Astrocyte (in vitro differentiated cells and primary cell): Measurements from ENCODE around the gene DHDH. TPM values are rescaled to one million over a fixed set of nuclear protein-coding genes. Genes with fewer than 3 reads are reported as not detected.
"Not testable (repeated sequence)": the region's sequence is repeated elsewhere in the genome, so short reads cannot be mapped to it uniquely, and the experiment has no call there.

ENCODE experiments used
- DNase-seq: peaks from one replicate; pipeline ENCODE4 v3.0.0-alpha.2; 2010; ENCODE audit warnings: low read depth
- FAIRE-seq: peaks from 2 replicates; lab custom pipeline; 2011; peaks lifted over from hg19 to GRCh38; lab: Jason Lieb, UNC
- H2AFZ ChIP-seq: 2 replicates; pipeline ENCODE4 v1.6.0; 2012; ENCODE audit warnings: low read depth, low read length, inconsistent platforms
- H3K27ac ChIP-seq: 2 replicates; pipeline ENCODE4 v1.5.1; 2011; ENCODE audit warnings: low read depth, low read length, inconsistent platforms
- H3K27me3 ChIP-seq: 2 replicates; pipeline ENCODE4 v1.6.0; 2011; ENCODE audit warnings: low read length, inconsistent platforms; ENCODE audit not compliant: insufficient read depth
- H3K36me3 ChIP-seq: 2 replicates; pipeline ENCODE4 v1.5.1; 2011; ENCODE audit warnings: low read length, inconsistent platforms; ENCODE audit not compliant: insufficient read depth
- H3K4me1 ChIP-seq: 2 replicates; pipeline ENCODE4 v1.5.1; 2011; ENCODE audit warnings: low read length, inconsistent platforms; ENCODE audit not compliant: insufficient read depth
- H3K4me2 ChIP-seq: 2 replicates; pipeline ENCODE4 v1.6.0; 2012; ENCODE audit warnings: low read length, inconsistent platforms
- H3K4me3 ChIP-seq: 2 replicates; pipeline ENCODE4 v1.5.1; 2011; ENCODE audit warnings: low read depth, mild to moderate bottlenecking, low read length, inconsistent platforms; ENCODE audit not compliant: insufficient read depth
- H3K79me2 ChIP-seq: 2 replicates; pipeline ENCODE4 v1.6.0; 2012; ENCODE audit warnings: mild to moderate bottlenecking, low read length, inconsistent platforms; ENCODE audit not compliant: insufficient read depth
- H3K9ac ChIP-seq: 2 replicates; pipeline ENCODE4 v1.6.0; 2012; ENCODE audit warnings: mild to moderate bottlenecking, low read length, inconsistent platforms
- H3K9me3 ChIP-seq: 2 replicates; pipeline ENCODE4 v1.5.1; 2012; ENCODE audit warnings: low read depth, mild to moderate bottlenecking, low read length, inconsistent platforms; ENCODE audit not compliant: insufficient read depth
- H4K20me1 ChIP-seq: 2 replicates; pipeline ENCODE4 v1.6.0; 2012; ENCODE audit warnings: low read length, inconsistent platforms; ENCODE audit not compliant: insufficient read depth
- H3K27ac Mint-ChIP-seq: one replicate; pipeline ENCODE4 v1.8.0; 2021; ENCODE audit warnings: mild to moderate bottlenecking, mixed read lengths; ENCODE audit not compliant: unreplicated experiment
- H3K27me3 Mint-ChIP-seq: one replicate; pipeline ENCODE4 v1.8.0; 2021; ENCODE audit warnings: low read depth, mixed read lengths; ENCODE audit not compliant: unreplicated experiment
- H3K36me3 Mint-ChIP-seq: one replicate; pipeline ENCODE4 v1.8.0; 2021; ENCODE audit warnings: low read depth, mixed read lengths; ENCODE audit not compliant: unreplicated experiment
- H3K4me1 Mint-ChIP-seq: one replicate; pipeline ENCODE4 v1.8.0; 2021; ENCODE audit warnings: low read depth, mixed read lengths; ENCODE audit not compliant: unreplicated experiment
- H3K4me3 Mint-ChIP-seq: one replicate; pipeline ENCODE4 v1.8.0; 2021; ENCODE audit warnings: mild to moderate bottlenecking, moderate library complexity, mixed read lengths; ENCODE audit not compliant: unreplicated experiment
- H3K9me3 Mint-ChIP-seq: one replicate; pipeline ENCODE4 v1.8.0; 2021; ENCODE audit warnings: mild to moderate bottlenecking, mixed read lengths; ENCODE audit not compliant: unreplicated experiment
- CTCF ChIP-seq: IDR thresholded peaks from 2 replicates; pipeline ENCODE4 v1.5.1; 2011; ENCODE audit warnings: low read depth, mild to moderate bottlenecking, inconsistent platforms, low read length, moderate library complexity; ENCODE audit not compliant: insufficient read depth
- EZH2 ChIP-seq: IDR thresholded peaks from 2 replicates; pipeline ENCODE4 v1.6.1; 2012; ENCODE audit warnings: mild to moderate bottlenecking, low read length, inconsistent platforms; ENCODE audit not compliant: insufficient read depth
- total RNA-seq: library from RNA; stranded (reverse); gene quantifications from 2 replicates; pipeline ENCODE4 v1.2.1, GENCODE V29; 2021

DHDH gene
- total RNA-seq, 1 donor from 2014 or later = 0.45 TPM

DNA sequence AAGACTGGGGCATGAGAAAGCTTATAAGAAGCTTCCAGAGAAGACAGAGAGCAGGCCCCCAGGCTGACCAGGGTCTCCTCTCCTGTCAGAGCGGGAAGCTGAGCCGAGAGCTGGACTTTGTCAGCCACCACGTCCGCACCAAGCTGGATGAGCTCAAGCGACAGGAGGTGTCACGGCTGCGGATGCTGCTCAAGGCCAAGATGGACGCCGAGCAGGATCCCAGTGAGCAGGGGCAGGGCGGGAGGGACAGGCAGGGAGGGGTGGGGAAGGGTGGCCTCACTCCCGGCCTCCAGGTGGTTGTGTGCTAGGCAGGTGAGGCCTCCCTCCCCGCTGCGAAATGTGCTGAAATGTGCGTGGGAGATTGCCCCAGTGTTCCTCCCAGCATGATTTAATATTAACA lies 27.8 kb upstream of the DHDH start:
- no peak overlapping the region for H3K4me3 Mint-ChIP-seq
- no peak for DNase-seq
- Histone ChIP-seq H3K27me3 (no peaks in the 10 kb centered on the region), H3K9me3 (no peaks in the 10 kb centered on the region), H3K27ac (no peak overlapping the region), H3K4me3 (no peak overlapping the region), H3K4me1 (peaks cover 9% of the 10 kb centered on the region), H3K9ac (no peak overlapping the region), H4K20me1 (peaks cover 14% of the 10 kb centered on the region), H2AFZ (no peak overlapping the region), H3K79me2 (peaks cover 21% of the 10 kb centered on the region), H3K4me2 (no peak overlapping the region), H3K36me3 (peaks cover 8% of the 10 kb centered on the region)
- H3K27me3 Mint-ChIP-seq = no peaks in the 10 kb centered on the region
- H3K36me3 Mint-ChIP-seq = peaks cover 19% of the 10 kb centered on the region
- TF ChIP-seq EZH2 (no peak), CTCF (no peak)
- peaks cover 2% of the 10 kb centered on the region for H3K9me3 Mint-ChIP-seq
- FAIRE-seq = no peak
- H3K4me1 Mint-ChIP-seq = peaks cover 6% of the 10 kb centered on the region
- no peak overlapping the region for H3K27ac Mint-ChIP-seq

GRCh38 chr19:48906324-48906723 lies 27.2 kb upstream of the DHDH start:
- H3K27me3 ChIP-seq = no peaks in the 10 kb centered on the region
- H3K9me3 ChIP-seq = no peaks in the 10 kb centered on the region
- H3K9me3 Mint-ChIP-seq = peaks cover 2% of the 10 kb centered on the region
- peaks cover 15% of the 10 kb centered on the region for H3K36me3 Mint-ChIP-seq
- no peak overlapping the region for H3K27ac ChIP-seq
- no peak for DNase-seq
- H3K27ac Mint-ChIP-seq = no peak overlapping the region
- no peaks in the 10 kb centered on the region for H3K27me3 Mint-ChIP-seq
- TF ChIP-seq CTCF (no peak), EZH2 (no peak)
- H3K4me3 Mint-ChIP-seq = no peak overlapping the region
- no peaks in the 10 kb centered on the region for H3K4me1 Mint-ChIP-seq
- H4K20me1 ChIP-seq = peaks cover 18% of the 10 kb centered on the region
- H3K4me1 ChIP-seq = peaks cover 4% of the 10 kb centered on the region
- no peak overlapping the region for H3K4me2 ChIP-seq
- no peak overlapping the region for H3K4me3 ChIP-seq
- H3K36me3 ChIP-seq = peaks cover 13% of the 10 kb centered on the region
- FAIRE-seq = no peak
- no peak overlapping the region for H2AFZ ChIP-seq
- H3K9ac ChIP-seq = no peak overlapping the region
- peaks cover 15% of the 10 kb centered on the region for H3K79me2 ChIP-seq

- Mint-ChIP-seq H3K27me3 (no peaks in the 10 kb centered on the region), H3K36me3 (peaks cover 16% of the 10 kb centered on the region), H3K4me1 (no peaks in the 10 kb centered on the region), H3K27ac (no peak overlapping the region), H3K9me3 (peaks cover 2% of the 10 kb centered on the region), H3K4me3 (no peak overlapping the region)
- H3K4me2 ChIP-seq = no peak overlapping the region
- DNase-seq = no peak
- peaks cover 3% of the 10 kb centered on the region for H3K79me2 ChIP-seq
- H3K9ac ChIP-seq = no peak overlapping the region
- H3K4me3 ChIP-seq = no peak overlapping the region
- no peaks in the 10 kb centered on the region for H3K27me3 ChIP-seq
- H3K27ac ChIP-seq = no peak overlapping the region
- H3K36me3 ChIP-seq = peaks cover 16% of the 10 kb centered on the region
- no peak for TF ChIP-seq CTCF
- TF ChIP-seq EZH2 = no peak
- no peaks in the 10 kb centered on the region for H3K4me1 ChIP-seq
- FAIRE-seq = no peak
- peaks cover 18% of the 10 kb centered on the region for H4K20me1 ChIP-seq
- no peaks in the 10 kb centered on the region for H3K9me3 ChIP-seq
- H2AFZ ChIP-seq = no peak overlapping the region
These were observed 25.8 kb upstream of the DHDH start for GRCh38 chr19:48907671-48908070.

DNA sequence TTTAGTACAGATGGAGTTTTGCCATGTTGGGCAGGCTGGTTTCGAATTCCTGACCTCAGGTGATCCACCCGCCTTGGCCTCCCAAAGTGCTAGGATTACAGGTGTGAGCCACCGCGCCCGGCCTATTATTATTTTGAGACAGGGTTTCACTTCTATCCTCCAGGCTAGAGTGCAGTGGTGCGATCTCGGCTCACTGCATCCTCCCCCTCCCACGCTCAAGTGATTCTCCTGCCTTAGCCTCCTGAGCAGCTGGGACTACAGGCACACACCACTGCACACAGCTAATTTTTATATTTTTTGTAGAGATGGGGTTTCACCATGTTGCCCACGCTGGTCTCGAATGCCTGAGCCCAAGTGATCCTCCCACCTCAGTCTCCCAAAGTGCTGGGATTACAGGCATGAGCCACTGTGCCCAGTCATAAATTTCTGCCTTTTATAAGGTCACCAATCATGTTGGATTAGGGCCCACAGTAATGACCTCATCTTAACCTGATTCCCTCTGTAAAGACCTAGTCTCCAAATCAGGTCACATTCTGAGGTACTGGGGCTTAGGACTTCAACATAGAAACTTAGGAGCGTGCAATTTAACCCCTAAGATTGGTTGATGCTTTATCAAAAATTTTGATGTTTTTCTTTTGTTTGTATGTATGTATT lies 23.9 kb upstream of the DHDH start:
- H3K4me3 ChIP-seq, H3K4me1 ChIP-seq, H3K9ac ChIP-seq, H3K27me3 ChIP-seq, H2AFZ ChIP-seq, H3K4me1 Mint-ChIP-seq, H3K27ac Mint-ChIP-seq, H3K79me2 ChIP-seq, H3K4me3 Mint-ChIP-seq, H3K4me2 ChIP-seq, DNase-seq, H3K27me3 Mint-ChIP-seq, H3K9me3 ChIP-seq, H3K9me3 Mint-ChIP-seq, FAIRE-seq, H3K27ac ChIP-seq: not testable (repeated sequence)
- H4K20me1 ChIP-seq = peaks cover 13% of the 10 kb centered on the region
- peaks cover 28% of the 10 kb centered on the region for H3K36me3 Mint-ChIP-seq
- H3K36me3 ChIP-seq = peaks cover 27% of the 10 kb centered on the region
